HG02938 (cell line): ENCODE data around the gene OR4N5.
"Not testable (repeated sequence)": the region's sequence is repeated elsewhere in the genome, so short reads cannot be mapped to it uniquely, and the experiment has no call there.

Experiments used
- ATAC-seq: cut with Tn5 transposase; IDR thresholded peaks from one replicate; pipeline ENCODE4 v1.9.1; 2021; ENCODE audit warnings: mild to moderate bottlenecking, moderate library complexity; ENCODE audit not compliant: unreplicated experiment

OR4N5 gene, protein sequence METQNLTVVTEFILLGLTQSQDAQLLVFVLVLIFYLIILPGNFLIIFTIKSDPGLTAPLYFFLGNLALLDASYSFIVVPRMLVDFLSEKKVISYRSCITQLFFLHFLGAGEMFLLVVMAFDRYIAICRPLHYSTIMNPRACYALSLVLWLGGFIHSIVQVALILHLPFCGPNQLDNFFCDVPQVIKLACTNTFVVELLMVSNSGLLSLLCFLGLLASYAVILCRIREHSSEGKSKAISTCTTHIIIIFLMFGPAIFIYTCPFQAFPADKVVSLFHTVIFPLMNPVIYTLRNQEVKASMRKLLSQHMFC

GRCh38 chr14:20138520-20138919 is at the start of gene OR4N5:
OR4N5 (plus strand) TSS chr14:20138820; CDS start chr14:20143736, 4,916 bp downstream.
- no peak for ATAC-seq

DNA sequence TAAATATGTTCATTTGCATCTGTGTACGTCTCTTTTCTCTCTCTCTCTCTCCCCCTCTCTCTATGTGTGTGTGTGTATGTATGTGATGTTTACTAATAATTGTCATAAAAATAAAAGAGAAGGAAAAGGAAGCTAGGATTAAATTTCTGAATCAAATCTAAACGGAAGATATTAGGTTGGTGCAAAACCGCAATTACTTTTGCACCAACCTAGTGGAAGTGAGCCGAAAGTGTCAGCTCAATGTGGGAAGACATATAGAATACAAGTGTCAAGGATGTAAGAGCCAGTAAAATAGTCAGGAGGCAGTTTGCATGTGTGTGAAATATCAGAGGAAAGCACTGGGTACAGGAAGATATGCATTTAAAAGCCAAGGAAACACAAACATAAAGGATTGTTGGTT is 46.6 kb upstream of the OR4N5 start:
- ATAC-seq: no peak

DNA sequence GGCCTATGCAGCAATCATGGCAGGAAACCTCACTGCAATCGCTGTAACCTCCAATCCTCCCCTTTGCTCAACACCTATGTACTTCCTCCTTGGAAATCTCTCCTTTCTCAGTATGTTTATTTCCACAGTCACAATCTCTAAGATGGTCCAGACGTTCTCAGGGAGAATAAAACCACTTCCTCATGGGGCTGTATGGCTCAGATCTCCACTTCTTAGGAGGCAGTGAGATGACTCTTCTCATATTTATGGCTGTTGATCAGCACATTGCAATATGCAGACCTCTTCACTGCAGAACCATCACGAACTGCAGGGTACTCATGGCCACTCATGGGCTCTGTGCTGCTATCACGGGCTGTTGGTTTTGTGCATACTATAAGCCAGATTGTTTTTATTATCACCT is 45.2 kb upstream of the OR4N5 start:
- ATAC-seq: no peak

DNA sequence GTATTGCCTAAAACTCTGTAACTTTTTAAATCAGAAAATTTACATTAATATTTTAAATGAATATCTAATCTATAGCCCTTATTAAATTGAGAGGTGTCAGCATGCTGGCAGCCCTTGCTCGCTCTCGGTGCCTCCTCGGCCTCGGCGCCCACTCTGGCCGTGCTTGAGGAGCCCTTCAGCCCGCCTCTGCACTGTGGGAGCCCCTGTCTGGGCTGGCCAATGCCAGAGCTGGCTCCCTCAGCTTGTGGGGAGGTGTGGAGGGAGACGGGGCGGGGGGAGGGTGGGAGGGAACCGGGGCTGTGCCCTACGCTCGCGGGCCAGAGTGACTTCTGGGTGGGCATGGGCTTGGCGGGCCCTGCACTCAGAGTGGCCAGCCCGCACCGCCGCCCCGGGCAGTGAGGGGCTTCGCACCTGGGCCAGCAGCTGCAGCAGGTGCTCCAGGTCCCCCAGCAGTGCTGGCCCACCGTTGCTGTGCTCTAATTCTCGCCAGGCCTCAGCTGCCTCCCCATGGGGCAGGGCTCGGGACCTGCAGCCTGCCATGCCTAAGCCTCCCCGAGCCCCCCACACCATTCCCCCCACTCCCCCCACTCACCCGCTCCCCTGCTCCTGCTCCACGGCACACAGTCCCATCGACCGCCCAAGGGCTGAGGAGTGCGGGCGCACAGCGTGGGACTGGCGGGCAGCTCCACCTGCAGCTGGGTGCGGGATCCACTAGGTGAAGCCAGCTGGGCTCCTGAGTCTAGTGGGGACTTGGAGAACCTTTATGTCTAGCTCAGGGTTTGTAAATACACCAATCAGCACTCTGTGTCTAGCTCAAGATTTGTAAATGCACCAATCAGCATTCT is 39.5 kb upstream of the OR4N5 start:
- ATAC-seq: not testable (repeated sequence)

DNA sequence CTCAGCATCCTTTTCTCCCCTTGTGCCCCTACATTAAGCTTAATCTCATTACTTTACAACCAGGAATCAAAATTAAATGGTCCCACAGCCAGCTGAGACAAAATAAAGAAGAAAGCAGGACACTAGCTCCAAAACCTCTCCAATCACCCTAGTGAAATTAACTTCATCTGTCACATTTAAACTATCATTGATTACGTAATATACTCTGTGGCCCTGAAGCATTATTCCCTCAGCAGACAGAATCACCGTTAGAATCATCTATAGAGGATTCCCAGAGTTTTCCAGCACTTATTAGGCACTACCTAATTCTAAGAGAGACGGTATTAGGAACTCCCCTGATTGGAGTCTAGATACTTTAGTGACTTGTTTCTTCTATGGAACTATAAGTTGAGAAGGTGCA is 28.2 kb upstream of the OR4N5 start, which contains the start of gene OR4K17:
Gene OR4K17 (plus strand): TSS at position 302 of the 400 bp plus-strand sequence. CDS start 6,761 bp downstream, outside the sequence.
- ATAC-seq: no peak

- no peak for ATAC-seq
Observed at GRCh38 chr14:20112321-20112720, 26.3 kb upstream of the OR4N5 start.

GRCh38 chr14:20116748-20117147 is 21.9 kb upstream of the OR4N5 start:
- ATAC-seq: no peak

GRCh38 chr14:20118795-20119194 is 19.8 kb upstream of the OR4N5 start:
- no peak for ATAC-seq

GRCh38 chr14:20143911-20144310 is 5.3 kb downstream of the OR4N5 start:
- no peak for ATAC-seq

DNA sequence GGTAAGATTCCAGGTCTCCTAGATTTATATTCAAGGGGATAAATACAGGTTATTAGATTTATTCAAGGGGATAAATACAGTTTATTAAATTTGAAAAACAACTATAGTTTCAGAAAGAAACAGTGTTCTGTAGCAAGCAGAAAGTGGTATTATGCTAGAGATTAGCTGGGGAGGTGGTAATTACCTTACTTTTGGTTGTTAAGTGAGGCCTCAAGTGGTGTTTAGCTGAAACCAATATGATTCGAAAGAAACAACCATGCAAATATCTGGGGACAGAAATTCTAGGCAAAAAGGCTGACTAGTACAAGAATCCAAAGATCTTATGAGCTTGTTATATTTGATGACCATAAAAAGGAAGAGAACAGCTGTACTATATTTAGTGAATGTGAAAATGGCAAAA is 6.2 kb downstream of the OR4N5 start:
- ATAC-seq: no peak

DNA sequence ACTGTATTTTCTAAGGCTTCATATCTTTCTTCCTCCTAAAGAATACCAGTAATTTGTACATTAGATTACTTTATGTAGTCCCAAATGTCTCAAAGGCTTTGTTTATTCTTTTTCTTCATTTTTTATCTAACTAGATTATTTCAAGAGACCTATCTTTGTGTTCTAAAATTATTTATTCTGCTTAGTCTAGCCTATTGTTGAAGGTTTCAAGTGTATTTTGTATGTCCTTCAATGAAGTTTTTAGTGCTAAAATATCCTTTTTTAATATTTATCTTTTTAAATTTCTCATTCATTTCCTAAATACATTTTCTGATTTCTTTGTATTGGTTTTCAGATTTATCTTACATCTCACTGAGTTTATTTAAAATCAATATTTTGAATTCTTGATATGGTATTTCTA is 25.8 kb downstream of the OR4N5 start:
- ATAC-seq: no peak

DNA sequence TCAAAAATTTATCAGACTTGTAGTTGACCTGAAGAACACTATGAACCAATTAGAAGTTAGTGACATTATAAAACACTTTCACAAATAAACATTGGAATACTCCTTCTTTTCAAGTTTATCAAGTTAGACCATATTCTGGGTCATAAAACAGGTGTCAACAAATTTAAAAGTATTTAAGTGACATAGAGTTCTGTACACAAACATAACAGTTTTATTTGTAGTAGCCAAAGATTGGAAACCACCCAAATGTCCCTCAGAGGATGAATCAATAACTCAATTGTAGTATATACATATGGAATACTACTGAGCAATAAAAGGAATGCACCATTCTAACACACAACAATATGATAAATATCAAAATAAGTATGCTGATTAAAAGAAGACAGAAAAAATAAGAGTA is 28.5 kb downstream of the OR4N5 start:
- no peak for ATAC-seq

DNA sequence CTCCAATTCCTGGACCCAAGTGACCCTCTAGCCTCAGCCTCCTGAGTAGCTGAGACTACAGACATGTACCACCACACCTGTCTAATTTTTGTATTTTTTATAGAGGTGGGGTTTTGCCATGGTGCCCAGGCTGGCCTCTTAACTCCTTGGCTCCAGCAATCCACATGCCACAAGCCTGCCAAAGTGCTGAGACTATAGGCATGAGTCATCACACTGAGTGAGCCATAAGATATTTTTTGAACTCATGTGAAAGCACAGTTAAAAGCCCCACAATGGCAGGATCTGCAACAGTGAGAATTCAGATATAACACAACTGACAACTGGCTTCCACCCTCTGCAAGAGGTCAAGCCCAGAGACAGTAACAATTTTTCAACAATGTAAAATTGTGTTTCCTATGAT is 31.2 kb downstream of the OR4N5 start:
- not testable (repeated sequence) for ATAC-seq

DNA sequence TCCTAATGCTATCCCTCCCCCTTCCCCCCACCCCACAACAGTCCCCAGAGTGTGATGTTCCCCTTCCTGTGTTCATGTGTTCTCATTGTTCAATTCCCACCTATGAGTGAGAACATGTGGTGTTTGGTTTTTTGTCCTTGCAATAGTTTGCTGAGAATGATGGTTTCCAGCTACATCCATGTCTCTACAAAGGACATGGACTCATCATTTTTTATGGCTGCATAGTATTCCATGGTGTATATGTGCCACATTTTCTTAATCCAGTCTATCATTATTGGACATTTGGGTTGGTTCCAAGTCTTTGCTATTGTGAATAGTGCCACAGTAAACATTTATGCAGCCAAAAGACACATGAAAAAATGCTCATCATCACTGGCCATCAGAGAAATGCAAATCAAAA is 35.6 kb downstream of the OR4N5 start:
- ATAC-seq: not testable (repeated sequence)

DNA sequence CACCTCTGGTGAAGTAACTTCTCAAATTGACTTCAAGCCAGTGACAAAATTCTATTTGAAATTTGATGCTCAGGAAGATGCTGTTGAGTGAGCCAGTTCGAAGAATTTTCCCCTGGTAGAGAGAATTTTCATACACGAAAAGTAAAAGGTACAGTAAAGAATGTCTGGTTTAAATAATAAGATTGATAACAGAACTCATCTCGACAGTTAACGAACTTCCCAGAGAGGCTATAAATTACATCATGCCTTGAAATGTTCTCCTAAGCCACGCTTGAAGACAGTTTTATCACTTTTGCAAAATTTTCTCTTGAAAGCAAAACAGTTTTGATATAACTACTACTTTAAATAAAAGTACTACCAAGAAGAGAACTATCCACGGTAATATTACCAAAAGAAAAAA is 37.7 kb downstream of the OR4N5 start:
- no peak for ATAC-seq

DNA sequence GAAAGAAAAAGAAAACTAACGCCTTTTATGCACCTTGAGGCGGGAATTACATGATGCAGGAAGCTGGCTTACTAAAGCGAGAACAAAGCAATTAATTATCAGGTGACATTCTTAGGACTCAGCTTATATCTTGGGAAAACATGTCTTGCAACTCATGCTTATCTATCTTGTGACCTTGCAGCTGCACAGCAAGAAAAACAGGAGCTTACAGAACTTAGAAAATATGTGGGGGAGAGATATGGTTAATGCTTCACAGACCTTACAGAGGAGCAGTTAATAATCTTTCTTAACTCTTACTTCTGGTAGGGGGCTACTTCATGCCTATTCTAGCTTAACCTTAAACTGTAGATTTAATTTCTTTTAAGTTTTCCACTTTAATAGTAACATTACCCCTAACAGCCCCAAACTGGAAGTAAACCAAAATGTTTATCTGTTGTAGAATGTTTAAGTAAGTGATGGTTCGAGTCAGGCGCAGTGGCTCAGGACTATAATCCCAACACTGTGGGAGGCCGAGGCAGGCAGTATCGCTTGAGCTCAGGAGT is 38.9 kb downstream of the OR4N5 start:
- no peak for ATAC-seq

DNA sequence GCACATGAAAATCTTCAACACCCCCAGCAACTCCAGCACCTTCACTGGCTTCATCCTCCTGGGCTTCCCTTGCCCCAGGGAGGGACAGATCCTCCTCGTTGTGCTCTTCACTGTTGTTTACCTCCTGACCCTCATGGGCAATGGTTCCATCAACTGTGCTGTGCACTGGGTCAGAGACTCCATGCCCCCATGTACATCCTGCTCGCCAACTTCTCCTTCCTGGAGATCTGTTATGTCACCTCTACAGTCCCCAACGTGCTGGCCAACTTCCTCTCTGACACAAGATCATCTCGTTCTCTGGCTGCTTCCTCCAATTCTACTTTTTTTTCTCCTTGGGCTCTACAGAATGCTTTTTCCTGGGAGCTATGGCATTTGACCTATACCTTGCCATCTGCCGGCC is 40.6 kb downstream of the OR4N5 start:
- no peak for ATAC-seq

DNA sequence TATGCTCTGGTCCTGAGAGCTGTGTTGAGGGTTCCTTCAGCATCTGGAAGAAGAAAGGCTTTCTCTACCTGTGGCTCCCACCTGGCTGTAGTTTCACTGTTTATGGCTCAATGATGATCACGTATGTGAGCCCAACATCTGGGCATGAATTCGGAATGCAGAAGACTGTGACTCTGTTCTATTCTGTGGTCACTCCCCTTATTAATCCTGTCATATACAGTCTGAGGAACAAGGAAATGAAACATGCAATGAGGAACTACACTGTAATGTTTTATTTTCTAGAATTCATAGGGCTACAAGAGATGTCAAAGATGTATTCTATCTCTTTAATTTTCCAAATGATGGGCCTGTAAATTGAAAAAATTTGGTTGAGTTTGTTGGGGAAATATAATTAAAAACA is 41.3 kb downstream of the OR4N5 start:
- no peak for ATAC-seq

GRCh38 chr14:20180486-20180885 is 41.9 kb downstream of the OR4N5 start:
- ATAC-seq: no peak

DNA sequence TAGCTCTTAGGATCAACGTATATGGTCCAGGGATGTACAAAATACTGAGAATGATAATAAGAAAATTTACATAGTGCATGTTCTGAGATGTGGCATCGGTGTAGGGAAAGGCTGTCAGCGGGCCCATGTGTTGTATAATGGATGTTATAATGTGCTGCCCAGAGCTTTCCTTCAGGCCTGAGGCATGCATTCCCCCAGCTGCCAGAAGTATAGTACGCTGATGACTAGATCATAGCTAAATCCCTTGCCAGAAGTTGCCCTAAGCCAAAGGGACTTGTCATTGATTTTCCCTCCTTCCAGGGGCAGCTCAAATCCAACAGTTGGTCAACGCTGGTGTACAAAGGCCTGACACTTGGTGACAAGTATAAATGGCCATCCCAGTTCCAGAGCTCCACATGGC is 45.6 kb downstream of the OR4N5 start:
- no peak for ATAC-seq

- no peak for ATAC-seq
Observed at GRCh38 chr14:20190596-20190995, 52.0 kb downstream of the OR4N5 start, which contains the start of gene OR11G2. OR11G2 (plus strand) TSS chr14:20190896; CDS start chr14:20197438, 6,542 bp downstream.

DNA sequence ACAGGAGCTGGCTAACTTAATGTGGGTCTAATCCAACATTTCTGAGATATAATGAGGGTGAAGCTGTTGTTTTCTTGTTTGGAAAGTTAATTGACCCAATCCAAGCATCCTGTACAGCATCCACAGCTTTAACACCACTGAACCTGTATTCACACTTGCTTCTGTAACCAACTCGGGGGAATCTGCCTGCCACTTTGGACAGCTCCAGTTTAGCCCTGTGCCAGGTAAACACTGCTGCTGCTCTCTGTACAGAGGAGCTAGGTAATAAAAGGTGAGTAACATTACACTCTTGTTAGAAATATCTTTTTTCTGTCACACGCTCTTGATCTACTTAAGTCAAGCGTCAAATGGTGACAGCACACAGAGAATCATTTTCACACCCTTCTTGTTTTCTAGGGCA is 52.8 kb downstream of the OR4N5 start:
- no peak for ATAC-seq
